NCI-H82 treated with DMSO at 0.1 percent for 48 hours (cell line): ENCODE results near the gene ABCD1.
"Not testable (repeated sequence)": the region's sequence is repeated elsewhere in the genome, so short reads cannot be mapped to it uniquely, and the experiment has no call there.

Experiments used
- DNase-seq: peaks from one replicate; lab custom pipeline; 2025; ENCODE audit not compliant: unreplicated experiment; lab: John Stamatoyannopoulos, UW

ABCD1 gene

DNA sequence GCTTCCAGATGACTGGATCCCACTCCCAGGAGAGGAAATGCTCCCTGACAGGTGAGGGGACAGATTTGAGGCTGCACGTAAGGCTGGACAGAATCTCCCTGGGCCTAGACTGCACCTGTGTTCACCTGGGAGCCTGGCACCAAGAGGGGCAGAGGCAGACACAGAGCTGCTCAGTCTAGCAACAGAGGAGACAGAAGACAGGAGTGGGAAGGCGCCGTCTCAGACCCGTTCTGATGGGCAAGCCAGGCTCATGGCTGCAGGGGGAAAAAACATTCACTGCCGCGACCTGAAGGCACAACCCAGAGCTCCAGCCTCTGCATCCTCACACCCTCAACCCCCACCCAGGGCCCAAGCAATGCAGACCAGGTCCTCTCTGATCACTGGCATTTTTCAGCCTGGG is 17.2 kb upstream of the ABCD1 start:
- DNase-seq = no peak

DNA sequence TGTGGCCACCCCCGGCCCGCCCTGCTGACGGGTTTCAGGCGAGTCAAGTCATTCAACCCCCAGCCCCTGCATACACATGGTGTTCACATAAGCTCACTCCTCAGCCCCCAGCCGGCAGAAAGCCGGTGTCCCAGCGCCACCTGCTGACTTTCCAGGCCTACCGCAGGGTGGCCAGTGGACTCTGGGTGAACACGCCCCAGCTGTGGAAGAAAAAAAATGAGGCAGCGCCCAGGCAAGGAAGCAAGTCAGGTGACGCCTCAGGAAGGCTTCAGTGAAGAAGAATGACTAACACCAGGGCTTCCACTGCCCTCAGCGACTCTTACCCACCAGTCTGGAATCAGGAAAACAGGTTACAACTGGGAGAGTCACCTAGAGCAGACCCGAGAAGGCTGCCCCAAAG is 16.2 kb upstream of the ABCD1 start:
- peak; percentile 24 for DNase-seq

DNA sequence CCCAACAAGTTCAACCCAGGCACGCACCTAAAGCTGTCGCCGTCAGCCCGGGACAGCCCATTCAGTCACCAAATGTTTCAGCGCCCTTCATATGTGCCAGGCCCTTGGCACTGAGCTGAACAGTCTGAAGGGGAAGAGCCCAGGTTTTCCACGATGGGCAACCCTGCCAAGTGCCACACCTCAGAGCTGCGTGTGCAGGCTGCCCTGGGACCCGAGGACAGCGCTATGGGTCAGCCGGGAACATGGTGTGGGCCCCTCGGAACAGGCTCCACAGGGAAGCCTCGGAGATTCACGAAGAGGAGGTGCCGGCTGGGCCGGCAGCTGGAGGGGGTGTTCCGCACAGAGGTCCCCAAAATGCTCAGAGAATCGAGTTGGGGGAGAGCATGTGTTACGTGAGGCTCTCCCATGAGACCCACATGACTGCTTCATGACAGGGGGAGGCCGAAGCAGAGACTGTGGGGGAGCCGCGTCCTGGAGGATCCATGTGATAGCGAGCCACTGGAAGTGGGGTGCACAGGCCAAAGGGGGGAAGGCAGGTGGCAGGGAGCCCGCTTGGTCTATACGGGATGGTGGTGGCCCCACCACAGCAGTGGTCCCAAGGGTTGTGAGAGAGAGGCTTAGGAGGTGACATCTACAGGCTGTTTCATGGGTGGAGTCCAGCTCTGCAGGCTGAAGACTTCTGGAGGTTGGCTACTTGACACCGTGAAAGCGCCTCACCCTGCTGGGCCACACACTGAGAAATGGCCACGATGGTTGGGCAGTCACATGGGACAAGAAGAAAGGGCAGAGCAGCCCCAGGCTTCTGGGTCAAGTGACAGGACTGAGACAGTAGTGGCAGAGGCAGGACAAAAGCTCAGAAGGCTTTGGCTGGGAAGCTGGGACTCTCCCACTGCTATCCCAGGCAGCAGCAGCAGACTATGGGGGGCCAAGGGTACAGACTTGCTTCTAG is 14.7 kb upstream of the ABCD1 start:
- DNase-seq = no peak

DNA sequence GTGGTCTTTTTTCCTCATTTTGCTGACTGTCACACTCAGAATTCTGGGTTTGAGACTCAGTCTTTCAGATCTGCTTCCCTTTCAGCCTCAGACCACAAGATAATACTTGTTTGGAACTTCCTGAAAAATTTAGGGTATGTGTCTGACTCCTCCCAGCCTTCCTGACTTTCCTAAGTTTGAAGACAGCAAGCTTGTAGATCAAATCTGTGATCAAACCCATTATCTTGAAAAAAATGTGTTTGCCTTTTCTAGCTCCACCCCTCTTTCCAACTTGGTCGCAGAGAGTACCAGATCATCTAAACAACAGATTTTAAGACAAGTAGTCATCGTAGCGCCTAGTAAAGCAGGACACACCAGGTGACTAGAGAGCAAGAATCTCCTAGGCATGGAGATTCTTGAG is 10.4 kb upstream of the ABCD1 start:
- DNase-seq = no peak

DNA sequence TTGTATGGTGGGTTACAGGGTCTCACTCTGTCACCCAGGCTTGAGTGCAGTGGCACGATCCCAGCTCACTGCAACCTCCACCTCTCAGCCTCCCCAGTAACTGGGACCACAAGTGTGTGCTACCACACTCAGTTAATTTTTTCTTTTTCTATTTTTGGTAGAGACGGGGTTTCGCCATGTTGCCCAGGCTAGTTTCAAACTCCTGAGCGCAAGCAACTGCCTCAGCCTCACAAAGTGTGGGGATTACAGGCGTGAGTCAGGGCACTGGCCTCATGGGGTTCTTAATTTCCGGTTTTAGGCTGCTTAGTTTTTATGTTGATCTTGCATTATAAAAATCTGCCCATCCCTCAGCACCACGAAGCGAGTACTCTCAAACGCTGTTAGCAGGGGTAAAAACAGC is 7.2 kb upstream of the ABCD1 start:
- DNase-seq = no peak

DNA sequence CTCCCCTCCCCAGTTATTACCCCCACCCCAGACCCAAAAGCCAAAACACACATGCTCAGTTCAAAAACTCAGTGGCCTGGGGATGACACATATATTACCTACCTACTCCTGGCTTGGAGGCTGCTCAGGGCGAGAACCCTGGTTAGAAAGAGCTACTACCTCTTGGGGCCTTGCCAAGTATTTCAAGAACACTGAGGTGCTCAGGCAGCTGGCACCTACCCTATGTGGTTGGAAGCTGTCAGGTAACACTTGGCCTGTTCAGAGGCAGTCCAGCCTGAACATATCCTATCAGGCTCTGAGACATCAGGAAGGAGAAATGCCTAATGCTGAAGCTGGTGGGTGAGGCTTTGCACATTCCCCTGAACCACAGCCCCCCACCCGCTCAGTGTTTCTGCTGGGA is 5.4 kb upstream of the ABCD1 start:
- DNase-seq = no peak

DNA sequence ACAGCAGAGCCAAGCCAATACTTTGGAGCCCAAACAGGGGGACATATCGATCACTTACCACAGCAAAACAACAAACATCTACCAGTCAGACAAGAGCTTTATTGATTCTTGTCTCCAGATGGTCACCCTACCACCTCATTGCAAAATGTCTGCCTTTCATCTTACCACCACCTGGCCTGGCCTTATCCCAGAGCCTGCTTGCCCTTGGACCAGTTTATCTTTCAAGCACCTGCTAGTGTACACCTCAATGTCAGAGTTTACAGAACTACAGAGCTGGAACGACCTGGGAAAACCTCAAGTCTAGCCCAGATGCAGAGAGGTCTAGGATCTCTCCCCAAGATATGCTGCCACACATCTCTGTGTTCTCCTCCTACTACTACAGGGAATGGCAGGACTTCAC is 5.0 kb upstream of the ABCD1 start:
- DNase-seq = no peak

DNA sequence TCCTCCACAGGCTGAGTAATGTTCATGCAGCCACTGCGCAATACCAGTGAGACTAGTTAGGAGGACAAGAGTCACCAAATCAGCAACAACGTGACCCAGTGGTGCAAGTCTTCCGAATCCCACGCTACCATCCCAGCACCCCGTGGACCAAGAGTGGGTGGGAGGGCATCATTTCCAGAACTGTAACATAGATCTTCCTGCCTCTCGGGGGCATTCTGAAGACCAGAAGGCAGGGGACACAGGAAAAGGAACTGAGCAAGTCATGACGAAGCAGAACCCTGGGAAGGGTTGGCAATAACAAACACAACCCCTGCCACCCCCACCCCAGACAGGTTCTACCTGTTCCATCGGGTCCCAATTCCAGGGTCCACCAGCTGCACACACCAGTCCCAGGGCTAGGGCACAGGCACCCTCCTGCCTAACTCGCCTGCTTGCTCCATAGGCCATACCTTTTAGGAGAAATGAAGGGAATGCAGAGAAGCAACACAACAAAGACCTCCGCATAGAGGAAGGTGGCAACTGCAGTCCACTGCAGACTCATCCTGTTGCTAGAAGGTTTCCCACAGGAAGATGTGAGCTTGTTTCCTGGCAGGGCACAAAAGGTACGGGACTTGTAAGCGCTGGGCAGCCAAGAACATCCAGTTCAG is 1.8 kb upstream of the ABCD1 start:
- no peak for DNase-seq

DNA sequence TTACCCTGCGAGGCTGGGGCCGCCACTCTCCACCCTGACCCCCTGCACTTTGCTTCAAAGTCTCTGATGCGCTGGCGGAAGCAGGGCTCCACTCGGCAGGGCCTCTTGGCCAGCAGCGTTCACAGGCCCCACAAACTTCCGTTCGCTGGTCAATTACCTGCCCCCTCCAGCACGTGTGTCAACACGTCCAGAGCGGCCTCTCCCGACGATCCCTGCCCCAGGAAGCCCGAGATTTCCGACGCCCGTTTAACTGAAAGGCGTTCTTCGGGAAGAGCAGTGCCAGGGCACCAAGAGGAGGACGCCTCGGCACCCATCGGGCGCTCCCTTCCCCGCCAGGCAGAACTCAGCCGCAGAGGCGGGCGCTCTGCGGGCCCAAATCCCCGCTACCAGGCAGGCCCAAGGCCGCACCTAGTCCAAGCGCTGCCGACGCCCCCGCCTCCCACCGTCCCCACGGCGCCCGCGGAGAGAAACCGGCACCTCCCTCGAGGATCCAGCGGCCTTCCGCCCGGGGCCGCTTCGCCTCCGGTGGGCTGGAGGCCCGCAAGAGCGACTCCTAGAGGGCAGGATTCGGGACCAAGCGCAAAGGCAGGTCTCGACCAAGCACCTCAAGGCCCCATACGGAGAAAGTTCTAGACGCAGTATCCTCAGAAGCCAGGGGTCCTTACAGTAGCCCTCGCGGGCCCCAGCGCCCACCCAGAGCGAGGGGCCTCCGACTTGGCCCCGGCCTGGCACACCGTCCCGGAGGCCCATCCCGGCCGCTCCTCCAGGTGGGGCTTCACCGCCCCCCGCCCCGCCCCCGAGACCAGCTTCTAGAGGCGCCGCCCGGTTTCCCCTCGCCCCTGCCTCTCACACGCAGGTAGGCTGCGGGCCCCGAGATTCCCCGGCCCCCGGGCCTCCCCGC is 1.1 kb upstream of the ABCD1 start:
- DNase-seq = no peak

DNA sequence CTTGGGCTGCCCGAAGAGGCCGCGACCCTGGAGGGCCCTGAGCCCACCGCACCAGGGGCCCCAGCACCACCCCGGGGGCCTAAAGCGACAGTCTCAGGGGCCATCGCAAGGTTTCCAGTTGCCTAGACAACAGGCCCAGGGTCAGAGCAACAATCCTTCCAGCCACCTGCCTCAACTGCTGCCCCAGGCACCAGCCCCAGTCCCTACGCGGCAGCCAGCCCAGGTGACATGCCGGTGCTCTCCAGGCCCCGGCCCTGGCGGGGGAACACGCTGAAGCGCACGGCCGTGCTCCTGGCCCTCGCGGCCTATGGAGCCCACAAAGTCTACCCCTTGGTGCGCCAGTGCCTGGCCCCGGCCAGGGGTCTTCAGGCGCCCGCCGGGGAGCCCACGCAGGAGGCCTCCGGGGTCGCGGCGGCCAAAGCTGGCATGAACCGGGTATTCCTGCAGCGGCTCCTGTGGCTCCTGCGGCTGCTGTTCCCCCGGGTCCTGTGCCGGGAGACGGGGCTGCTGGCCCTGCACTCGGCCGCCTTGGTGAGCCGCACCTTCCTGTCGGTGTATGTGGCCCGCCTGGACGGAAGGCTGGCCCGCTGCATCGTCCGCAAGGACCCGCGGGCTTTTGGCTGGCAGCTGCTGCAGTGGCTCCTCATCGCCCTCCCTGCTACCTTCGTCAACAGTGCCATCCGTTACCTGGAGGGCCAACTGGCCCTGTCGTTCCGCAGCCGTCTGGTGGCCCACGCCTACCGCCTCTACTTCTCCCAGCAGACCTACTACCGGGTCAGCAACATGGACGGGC is 579 bp downstream of the ABCD1 start:
- no peak for DNase-seq

DNA sequence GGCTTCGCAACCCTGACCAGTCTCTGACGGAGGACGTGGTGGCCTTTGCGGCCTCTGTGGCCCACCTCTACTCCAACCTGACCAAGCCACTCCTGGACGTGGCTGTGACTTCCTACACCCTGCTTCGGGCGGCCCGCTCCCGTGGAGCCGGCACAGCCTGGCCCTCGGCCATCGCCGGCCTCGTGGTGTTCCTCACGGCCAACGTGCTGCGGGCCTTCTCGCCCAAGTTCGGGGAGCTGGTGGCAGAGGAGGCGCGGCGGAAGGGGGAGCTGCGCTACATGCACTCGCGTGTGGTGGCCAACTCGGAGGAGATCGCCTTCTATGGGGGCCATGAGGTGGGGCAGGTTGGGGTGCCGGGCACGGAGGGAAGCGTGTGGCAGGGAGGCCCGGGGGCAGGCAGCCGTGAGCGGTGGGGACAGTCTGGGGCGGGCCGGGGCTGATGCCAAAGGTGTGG is 1.2 kb downstream of the ABCD1 start:
- DNase-seq = no peak

DNA sequence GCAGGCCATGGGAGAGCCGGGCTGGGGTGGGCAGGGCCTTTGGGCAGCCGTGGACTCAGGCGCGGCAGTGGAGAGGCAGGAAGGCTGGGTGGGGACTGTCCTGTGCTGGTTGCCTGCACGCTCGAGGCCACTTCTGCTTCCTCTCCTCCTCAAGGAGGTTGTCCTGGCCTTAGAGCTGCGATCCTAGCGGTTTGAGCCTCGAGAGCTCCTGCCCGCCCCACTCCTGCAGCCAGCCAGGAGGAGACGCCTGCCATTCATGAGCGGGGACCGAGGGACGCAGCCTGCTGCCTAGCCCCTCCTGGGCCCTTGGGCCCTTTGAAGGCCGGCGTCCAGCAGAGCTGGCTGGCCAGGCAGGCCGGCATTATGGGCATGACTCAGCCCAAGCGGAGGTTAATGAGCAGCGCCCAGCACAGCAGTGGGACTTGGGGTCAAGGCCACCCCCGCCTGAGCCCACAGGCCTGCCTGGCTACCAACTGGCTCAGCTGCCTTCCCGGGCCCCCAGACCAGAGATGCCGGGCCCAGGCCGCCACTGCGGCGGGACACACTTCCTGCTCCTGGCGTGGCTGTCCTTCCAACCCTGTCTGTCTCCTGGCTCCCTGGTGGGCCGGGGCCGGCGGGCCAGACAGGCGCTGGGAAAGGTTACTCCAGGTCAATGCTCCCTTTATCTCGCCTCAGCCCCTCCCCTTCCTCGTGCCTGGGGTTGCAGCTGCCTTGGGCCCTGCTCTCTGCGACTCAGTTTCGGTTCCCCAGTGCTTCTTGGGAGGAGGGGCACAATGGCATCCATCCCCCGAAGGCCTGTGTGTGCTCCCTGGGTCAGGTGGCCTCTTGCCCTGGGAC is 1.8 kb downstream of the ABCD1 start:
- peak; percentile 15 for DNase-seq

DNA sequence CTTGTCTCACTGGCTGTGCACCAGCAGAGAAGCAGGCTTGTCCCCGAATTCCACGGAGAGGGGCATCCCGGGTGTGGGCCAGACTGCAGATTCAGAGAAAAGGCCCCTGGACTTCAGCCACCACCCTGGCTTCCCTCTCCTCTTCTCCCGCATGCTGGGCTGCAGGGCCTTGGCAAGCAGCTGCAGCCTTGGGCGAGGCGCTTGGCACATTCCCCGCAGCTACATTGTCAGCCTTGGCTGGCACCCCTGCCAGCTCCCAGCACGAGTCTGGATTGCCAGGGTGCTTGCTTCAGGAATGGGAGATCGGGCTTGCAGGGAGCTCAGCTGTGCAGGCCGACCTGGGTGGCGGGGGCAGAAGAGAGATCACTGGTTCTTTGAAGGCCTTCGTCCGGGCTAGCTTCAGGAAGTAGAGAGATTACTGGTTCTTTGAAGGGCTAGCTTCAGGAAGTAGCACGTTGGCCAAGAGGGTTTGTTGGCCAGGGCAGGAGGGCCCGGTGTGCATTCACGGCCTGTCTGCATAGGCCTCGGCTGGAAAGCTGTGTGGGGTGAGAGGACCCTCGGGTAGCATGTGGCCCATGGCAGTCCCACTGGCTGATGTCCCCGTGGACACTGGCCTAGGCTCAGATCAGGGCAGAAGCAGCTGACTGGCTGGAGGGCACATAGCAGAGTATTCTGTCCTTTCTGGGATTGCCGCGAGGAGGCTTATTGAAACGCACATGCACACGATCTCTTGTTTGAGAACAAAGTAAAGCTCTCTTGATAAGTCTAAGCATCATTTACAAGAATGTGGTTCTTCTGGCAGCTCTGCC is 2.7 kb downstream of the ABCD1 start:
- DNase-seq = no peak

DNA sequence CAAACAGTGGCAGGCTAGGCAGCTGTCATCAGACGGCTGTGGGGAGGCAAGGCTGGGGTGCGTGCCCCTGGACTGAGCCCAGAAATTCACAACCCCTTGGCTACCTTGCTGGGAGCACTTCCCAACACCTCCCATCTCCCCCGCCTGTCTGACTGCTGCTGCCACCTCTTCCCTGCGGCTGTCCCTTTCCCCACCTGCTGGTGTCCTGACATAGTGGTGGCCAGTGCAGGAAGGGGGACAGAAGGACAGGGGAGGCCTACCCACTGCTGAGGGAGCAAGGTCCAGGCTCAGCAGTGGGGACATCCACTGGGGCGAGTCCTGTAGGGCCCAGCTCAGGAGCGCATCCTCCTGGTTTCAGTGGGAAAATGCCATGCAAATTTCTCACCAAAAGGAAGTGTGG is 3.4 kb downstream of the ABCD1 start:
- DNase-seq = no peak

DNA sequence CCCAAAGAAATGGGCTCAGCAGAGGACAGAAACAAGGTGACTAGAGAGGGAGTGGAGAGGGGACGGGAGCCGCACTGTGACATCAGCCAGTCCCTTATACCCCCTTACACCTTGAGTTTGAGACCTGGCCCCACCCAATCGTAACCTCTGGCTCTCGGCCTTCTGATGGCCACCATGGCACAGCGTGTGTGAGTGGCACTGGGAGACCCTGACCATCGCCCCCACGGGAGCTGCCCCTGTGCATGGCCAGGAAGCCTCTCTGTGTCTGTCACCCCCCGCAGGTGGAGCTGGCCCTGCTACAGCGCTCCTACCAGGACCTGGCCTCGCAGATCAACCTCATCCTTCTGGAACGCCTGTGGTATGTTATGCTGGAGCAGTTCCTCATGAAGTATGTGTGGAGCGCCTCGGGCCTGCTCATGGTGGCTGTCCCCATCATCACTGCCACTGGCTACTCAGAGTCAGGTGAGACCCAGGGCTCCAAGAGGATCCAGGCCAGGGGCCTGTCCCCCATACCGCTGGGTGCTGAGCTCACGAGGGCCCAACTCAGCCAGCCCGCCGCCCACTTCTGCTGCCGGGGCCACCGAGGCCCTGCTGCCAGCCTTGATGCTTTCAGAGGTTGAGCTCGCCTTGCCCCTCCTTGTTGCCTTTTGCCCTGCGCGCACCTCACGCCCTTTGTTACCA is 4.4 kb downstream of the ABCD1 start:
- no peak for DNase-seq

DNA sequence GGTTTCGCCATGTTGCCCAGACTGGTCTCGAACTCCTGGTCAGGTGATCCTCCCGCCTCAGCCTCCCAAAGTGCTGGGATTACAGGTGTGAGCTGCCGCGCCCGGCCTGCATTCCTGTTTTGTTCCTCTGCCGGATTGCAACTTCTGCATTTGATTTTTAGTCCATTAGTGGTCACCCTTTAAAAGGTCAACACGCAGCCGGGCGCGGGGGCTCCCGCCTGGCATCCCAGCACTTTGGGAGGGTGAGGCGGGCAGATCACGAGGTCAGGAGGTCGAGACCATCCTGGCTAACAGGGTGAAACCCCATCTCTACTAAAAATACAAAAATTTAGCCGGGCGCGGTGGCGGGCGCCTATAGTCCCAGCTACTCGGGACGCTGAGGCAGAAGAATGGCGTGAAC is 5.5 kb downstream of the ABCD1 start:
- not testable (repeated sequence) for DNase-seq

DNA sequence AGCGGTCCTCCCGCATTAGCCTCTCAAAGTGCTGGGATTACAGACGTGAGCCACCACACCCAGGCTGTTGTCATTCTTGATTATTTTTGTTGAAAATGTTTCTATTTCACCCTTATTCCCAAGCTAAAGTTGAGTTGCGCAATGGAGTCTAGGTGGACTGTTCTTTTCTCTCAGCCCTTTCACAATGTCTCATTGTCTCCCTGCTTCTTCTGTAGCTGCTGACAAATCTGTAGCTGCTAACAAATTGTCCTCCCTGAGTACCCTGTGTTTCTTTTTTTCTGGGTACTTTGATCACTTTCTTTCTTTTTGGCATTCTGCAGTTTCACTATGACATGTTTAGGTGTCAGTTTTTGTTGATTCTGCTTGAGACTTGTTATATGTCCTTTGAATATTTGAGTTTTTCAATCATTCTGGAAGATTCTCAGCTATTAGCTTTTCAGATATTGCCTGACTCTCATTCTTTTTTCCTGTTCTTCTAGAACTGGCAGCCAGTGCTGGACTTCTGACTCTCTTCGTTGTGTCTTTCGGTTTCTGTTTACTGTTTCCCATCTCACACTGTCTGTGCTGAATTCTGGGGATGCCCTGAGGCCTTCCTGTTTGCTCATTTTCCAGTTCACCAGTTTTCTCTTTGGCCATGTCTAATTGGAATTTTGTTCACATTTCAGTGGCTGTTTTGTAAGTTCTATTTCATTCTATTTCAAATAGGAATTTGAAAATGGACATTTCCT is 6.6 kb downstream of the ABCD1 start:
- DNase-seq = no peak

DNA sequence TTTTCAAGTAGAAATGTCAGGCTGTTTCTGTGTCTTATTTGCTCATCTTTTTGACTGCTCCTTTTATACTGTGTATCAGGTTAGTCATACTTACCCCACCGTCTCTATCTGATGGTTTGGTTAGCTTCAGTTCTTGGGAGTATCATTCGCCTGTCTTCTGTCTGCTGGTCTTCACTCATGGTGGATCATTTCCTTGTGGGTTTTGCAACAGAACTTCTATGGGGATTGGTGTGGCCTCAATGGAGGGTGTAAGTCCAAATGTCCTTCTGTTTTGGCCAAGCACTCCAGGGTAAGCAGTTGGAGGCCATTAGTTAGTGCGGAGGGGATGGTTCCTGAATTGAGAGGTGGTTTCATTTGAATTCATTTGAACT is 7.2 kb downstream of the ABCD1 start:
- no peak for DNase-seq
